ENCODE measurements around the gene SH3PXD2B.
"Not testable (repeated sequence)": the region's sequence is repeated elsewhere in the genome, so short reads cannot be mapped to it uniquely, and the experiment has no call there.

Gene SH3PXD2B

GRCh38 chr5:172364773-172365172 lies 89.6 kb downstream of the SH3PXD2B start:
- TF ChIP-seq ZNF274 (IDR thresholded peaks at IDR 0.05; ENCODE audit: low read depth, low read length): no peak
- no peak overlapping the region for H3K4me3 ChIP-seq (ENCODE audit: low read length)

GRCh38 chr5:172362755-172363154 lies 91.6 kb downstream of the SH3PXD2B start:
- no peak for TF ChIP-seq ZNF274 (IDR thresholded peaks at IDR 0.05; ENCODE audit: low read depth, low read length)
- H3K4me3 ChIP-seq (ENCODE audit: low read length): no peak overlapping the region

- H3K4me3 ChIP-seq (ENCODE audit: low read length): no peak overlapping the region
- TF ChIP-seq ZNF274 (IDR thresholded peaks at IDR 0.05; ENCODE audit: low read depth, low read length): no peak
Measured at GRCh38 chr5:172361566-172362238, 92.6 kb downstream of the SH3PXD2B start.

- TF ChIP-seq ZNF274 (IDR thresholded peaks at IDR 0.05; ENCODE audit: low read depth, low read length): no peak
- H3K4me3 ChIP-seq (ENCODE audit: low read length): no peak overlapping the region
Measured at GRCh38 chr5:172358345-172358744, 96.0 kb downstream of the SH3PXD2B start.

DNA sequence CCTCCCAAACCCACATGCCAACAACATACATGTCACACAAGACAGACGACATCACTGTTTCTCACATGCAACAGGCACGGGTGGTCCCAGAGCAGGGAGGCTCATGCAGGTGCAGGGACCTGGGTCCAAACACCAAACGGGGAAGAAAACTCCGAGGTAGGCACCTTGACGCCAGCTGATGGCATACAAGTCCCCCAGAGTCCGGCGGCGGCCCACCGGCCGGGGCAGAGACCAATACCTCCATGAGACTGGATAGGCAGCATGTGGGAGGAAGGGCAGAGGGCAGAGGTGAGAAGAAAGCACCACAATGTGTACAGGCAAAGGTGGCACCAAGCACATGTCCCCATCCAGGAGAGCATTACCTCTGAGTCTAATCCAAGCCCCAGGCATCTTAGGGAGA lies 97.8 kb downstream of the SH3PXD2B start:
- no peak for TF ChIP-seq ZNF274 (IDR thresholded peaks at IDR 0.05; ENCODE audit: low read depth, low read length)
- H3K4me3 ChIP-seq (ENCODE audit: low read length): no peak overlapping the region

- TF ChIP-seq ZNF274 (IDR thresholded peaks at IDR 0.05; ENCODE audit: low read depth, low read length): no peak
- no peak overlapping the region for H3K4me3 ChIP-seq (ENCODE audit: low read length)
Measured at GRCh38 chr5:172356047-172356446, 98.3 kb downstream of the SH3PXD2B start.

DNA sequence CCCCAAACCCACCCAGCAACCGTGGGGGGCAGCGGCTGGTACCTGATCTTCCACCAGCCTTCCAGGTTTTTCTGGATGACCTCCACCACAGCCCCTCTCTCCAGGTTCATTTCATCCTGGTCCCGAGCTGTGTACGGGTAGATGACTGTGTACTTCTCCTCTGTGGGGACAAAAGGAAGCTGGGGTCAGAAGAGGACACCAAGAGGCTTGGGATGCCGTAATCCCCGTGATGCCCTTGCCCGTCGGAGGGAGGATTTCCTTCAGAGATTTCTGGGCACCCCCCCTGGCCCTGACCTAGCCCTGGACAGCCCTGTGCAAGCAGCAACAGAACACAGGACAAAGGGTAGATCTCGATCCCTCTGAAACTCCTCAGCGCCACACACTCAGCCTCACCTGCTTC lies 100.5 kb downstream of the SH3PXD2B start:
- TF ChIP-seq ZNF274 (IDR thresholded peaks at IDR 0.05; ENCODE audit: low read depth, low read length): no peak
- H3K4me3 ChIP-seq (ENCODE audit: low read length): no peak overlapping the region

- TF ChIP-seq ZNF274 (IDR thresholded peaks at IDR 0.05; ENCODE audit: low read depth, low read length): no peak
- H3K4me3 ChIP-seq (ENCODE audit: low read length): no peak overlapping the region
Measured at GRCh38 chr5:172353271-172353812, 101.0 kb downstream of the SH3PXD2B start.

DNA sequence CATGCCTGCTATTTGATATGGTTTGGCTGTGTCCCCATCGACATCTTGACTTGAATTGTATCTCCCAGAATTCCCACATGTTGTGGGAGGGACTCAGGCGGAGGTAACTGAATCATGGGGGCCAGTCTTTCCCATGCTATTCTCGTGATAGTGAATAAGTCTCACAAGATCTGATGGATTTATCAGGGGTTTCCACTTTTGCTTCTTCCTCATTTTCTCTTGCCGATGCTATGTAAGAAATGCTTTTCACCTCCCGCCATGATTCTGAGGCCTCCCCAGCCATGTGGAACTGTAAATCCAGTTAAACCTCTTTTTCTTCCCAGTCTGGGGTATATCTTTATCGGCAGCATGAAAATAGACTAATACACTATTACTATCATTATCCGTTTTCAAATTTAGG lies 101.8 kb downstream of the SH3PXD2B start:
- not testable (repeated sequence) for H3K4me3 ChIP-seq (ENCODE audit: low read length)

GRCh38 chr5:172351240-172351778 lies 103.0 kb downstream of the SH3PXD2B start:
- no peak for TF ChIP-seq ZNF274 (IDR thresholded peaks at IDR 0.05; ENCODE audit: low read depth, low read length)
- no peak overlapping the region for H3K4me3 ChIP-seq (ENCODE audit: low read length)

DNA sequence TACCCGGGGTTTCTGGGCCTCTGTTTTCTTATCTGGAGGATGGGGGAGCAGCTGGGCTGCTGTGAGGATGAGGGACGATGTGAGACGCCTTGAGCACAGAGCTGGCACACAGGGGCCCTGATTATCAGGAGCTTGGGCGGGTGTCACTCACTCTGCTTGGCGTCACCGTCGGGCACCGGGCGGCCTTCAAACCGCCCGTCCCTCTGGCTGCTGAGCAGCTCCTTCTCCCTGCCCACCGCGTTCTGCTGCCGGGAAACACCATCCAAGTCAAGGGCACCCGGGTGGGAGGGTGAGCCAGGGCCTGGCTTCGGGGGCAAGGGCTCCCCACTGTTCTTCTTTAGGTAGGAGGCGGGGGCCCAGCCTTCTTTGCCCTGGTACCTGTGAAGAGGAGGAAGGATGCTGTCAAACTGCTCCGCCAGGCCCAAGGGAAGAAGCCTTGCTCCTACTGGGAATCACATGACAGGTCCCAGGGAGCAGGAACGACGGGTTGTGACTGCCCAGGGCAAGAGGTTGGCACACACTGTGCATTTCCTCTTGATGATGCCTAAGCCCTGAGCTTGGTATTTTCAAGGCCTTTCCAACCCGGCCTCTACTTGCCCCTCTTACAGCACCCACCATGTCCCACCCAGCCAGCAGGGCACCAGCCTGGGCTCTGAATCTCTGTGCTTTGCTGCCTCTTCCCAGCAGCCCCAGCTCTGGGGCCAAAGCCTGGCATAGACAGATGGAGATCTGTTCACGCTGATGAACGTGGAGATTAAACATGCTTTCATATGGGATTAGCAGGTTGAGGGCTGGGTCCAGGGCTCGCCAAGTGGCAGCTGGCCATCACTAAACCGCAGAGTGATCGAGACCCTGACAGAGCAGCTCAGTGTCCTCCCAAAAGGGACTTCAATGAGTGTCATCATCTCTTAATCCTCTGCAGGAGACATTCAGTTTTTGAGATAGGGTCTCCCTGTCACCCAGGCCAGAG lies 103.8 kb downstream of the SH3PXD2B start:
- TF ChIP-seq ZNF274 (IDR thresholded peaks at IDR 0.05; ENCODE audit: low read depth, low read length): no peak
- H3K4me3 ChIP-seq (ENCODE audit: low read length): no peak overlapping the region

DNA sequence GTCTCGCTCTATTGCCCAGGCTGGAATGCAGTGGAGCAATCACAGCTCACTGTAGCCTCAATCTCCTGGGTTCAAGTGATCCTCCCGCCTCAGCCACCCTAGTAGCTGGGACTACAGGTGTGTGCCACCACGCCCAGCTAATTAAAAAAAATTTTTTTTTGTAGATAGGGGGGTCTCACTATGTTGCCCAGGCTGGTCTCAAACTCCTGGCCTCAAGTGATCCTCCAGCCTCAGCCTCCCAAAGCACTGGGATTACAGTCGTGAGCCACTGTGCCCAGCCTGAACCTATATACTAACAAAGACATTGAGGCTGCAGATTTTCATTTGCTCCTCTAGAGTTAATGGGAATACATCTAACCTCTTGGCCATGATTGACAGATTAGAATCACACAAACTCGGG lies 105.6 kb downstream of the SH3PXD2B start:
- H3K4me3 ChIP-seq (ENCODE audit: low read length): not testable (repeated sequence)

GRCh38 chr5:172348084-172348483 lies 106.2 kb downstream of the SH3PXD2B start:
- no peak for TF ChIP-seq ZNF274 (IDR thresholded peaks at IDR 0.05; ENCODE audit: low read depth, low read length)
- H3K4me3 ChIP-seq (ENCODE audit: low read length): no peak overlapping the region

DNA sequence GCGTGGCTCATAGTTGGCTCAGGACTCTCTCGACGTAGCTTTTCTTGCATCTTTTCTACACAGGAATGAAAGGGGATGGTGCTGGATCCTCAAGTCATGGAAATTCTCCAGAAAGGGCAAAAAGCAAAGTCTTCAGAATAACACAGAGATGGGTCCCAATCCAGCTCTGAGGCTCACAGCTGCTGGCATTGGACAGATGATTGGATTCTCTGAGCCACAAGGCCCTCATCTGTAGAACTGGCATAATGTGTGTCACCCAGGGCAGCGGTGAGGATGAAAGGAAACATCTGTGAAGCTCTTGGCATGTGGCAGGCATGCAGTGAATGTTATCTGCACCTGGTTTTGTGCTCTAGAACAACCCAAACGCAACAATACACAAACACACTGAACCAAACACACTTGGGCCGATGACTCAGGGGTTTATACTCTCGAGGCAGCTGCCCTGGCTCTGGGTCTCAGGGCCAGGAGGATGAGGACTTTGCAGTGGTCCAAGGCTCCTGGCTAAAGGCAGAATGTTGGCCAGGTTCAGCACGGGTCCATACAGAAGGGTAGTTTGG lies 106.8 kb downstream of the SH3PXD2B start:
- no peak for TF ChIP-seq ZNF274 (IDR thresholded peaks at IDR 0.05; ENCODE audit: low read depth, low read length)
- no peak overlapping the region for H3K4me3 ChIP-seq (ENCODE audit: low read length)

Data from GM08714 (cell line).